Renal cortical epithelial cell (primary cell): ENCODE measurements around the gene OR7A10. TPM values are rescaled to one million over a fixed set of nuclear protein-coding genes. Genes with fewer than 3 reads are reported as not detected.
"Not testable (repeated sequence)": the region's sequence is repeated elsewhere in the genome, so short reads cannot be mapped to it uniquely, and the experiment has no call there.

Experiments
- DNase-seq: peaks from one replicate; pipeline ENCODE4 v3.0.0-alpha.2; 2011; ENCODE audit warnings: low read depth
- total RNA-seq: library from RNA; depleted of rRNA; stranded (reverse); fragments of >200 nt; gene quantifications from 2 replicates; pipeline ENCODE4 v1.2.3, GENCODE V29; 2014

OR7A10 gene
- total RNA-seq, 1 donor from 2014 or later = not detected

- DNase-seq = no peak
Observed at GRCh38 chr19:14795078-14795721, 53.5 kb downstream of the OR7A10 start.

- DNase-seq = not testable (repeated sequence)
Observed at GRCh38 chr19:14792250-14792649, 56.5 kb downstream of the OR7A10 start.

Other genes starting within 250 kb of the OR7A10 start
- gene ADGRE3, start 174.1 kb downstream of the OR7A10 start, total RNA-seq = not detected in 2 replicates
- gene ZNF333, start 158.9 kb downstream of the OR7A10 start, total RNA-seq = 2.6 and 12.4 TPM in 2 replicates
- 0.15 and 0.17 TPM in 2 replicates for gene ADGRE2, start 70.4 kb downstream of the OR7A10 start, total RNA-seq
- not detected in 2 replicates for gene OR7A5, start 13.7 kb downstream of the OR7A10 start, total RNA-seq
- not detected in 2 replicates for gene OR7C1, start 13.7 kb downstream of the OR7A10 start, total RNA-seq
- not detected in 2 replicates for gene OR7A17, start 37.2 kb upstream of the OR7A10 start, total RNA-seq
- not detected in 2 replicates for gene OR7C2, start 92.6 kb upstream of the OR7A10 start, total RNA-seq
- not detected in 2 replicates for gene SLC1A6, start 130.9 kb upstream of the OR7A10 start, total RNA-seq
- not detected in 2 replicates for gene CASP14, start 200.6 kb upstream of the OR7A10 start, total RNA-seq
- not detected in 2 replicates for gene OR1I1, start 233.3 kb upstream of the OR7A10 start, total RNA-seq